ENCODE measurements around the gene THRSP. TPM values are rescaled to one million over a fixed set of nuclear protein-coding genes. Genes with fewer than 3 reads are reported as not detected.

Gene THRSP
- total and polyA plus RNA-seq, 9 donors: 0.18 to 1.1 (median 0.40) TPM; not detected in 6

- no peak for DNase-seq
- intact Hi-C loops (cut with DNase I): no loop called here
- Histone ChIP-seq H3K4me3 (no peak overlapping the region), H3K27ac (no peak overlapping the region), H3K4me1 (ENCODE audit: insufficient read depth) (no peaks in the 10 kb centered on the region), H3K9me3 (no peaks in the 10 kb centered on the region), H3K36me3 (no peaks in the 10 kb centered on the region), H3K27me3 (no peaks in the 10 kb centered on the region)
- 89 to 93% (median 92%) methylated on average over 6 of the region's 6 CpGs for WGBS, 3 donors
- TF ChIP-seq EP300 (IDR thresholded peaks at IDR 0.05) (no peak), CTCF (IDR thresholded peaks at IDR 0.05) (no peak), POLR2A (IDR thresholded peaks at IDR 0.05) (no peak)
Observed at GRCh38 chr11:78021611-78022010, 42.0 kb upstream of the THRSP start.

GRCh38 chr11:78022397-78023396 is 41.0 kb upstream of the THRSP start, which contains the start of gene KCTD14:
TSS of gene KCTD14 (minus strand) at chr11:78023276. CDS start at chr11:78023249, 27 bp downstream.
- WGBS, 3 donors: 7 to 11% (median 10%) methylated on average over 37 of the region's 37 CpGs
- no peak for TF ChIP-seq POLR2A (IDR thresholded peaks at IDR 0.05)
- no peak for TF ChIP-seq EP300 (IDR thresholded peaks at IDR 0.05)
- no peak for TF ChIP-seq CTCF (IDR thresholded peaks at IDR 0.05)
- H3K27ac ChIP-seq: peak within 1 kb of the TSS in 1 of 2 donors; percentile 12

GRCh38 chr11:78023426-78023825 is 40.2 kb upstream of the THRSP start:
- no peak for DNase-seq
- Histone ChIP-seq H3K36me3 (no peaks in the 10 kb centered on the region), H3K4me1 (ENCODE audit: insufficient read depth) (no peaks in the 10 kb centered on the region), H3K4me3 (peak overlapping the region; percentile 41), H3K27me3 (no peaks in the 10 kb centered on the region), H3K9me3 (no peaks in the 10 kb centered on the region), H3K27ac (no peak overlapping the region)
- TF ChIP-seq POLR2A (IDR thresholded peaks at IDR 0.05) (no peak), EP300 (IDR thresholded peaks at IDR 0.05) (no peak), CTCF (IDR thresholded peaks at IDR 0.05) (no peak)
- intact Hi-C loops (cut with DNase I): no loop called here
- WGBS, 3 donors: 72 to 77% (median 74%) methylated on average over 7 of the region's 7 CpGs

More at GRCh38 chr11:78022397-78023396, 41.0 kb upstream of the THRSP start, which contains the start of gene KCTD14:
- Histone ChIP-seq H3K27me3 (no peaks in the 10 kb centered on the region), H3K4me1 (ENCODE audit: insufficient read depth) (no peaks in the 10 kb centered on the region), H3K4me3 (peak within 1 kb of the TSS; percentile 41), H3K36me3 (no peaks in the 10 kb centered on the region), H3K9me3 (no peaks in the 10 kb centered on the region)
- peak in 3 of 5 donors; percentile 19 to 50 (median 29) for DNase-seq
- intact Hi-C loops (cut with DNase I): no loop called here

GRCh38 chr11:78025378-78025777 is 38.3 kb upstream of the THRSP start:
- Histone ChIP-seq H3K9me3 (no peaks in the 10 kb centered on the region), H3K27me3 (no peaks in the 10 kb centered on the region), H3K4me1 (ENCODE audit: insufficient read depth) (no peaks in the 10 kb centered on the region), H3K36me3 (no peaks in the 10 kb centered on the region), H3K4me3 (no peak overlapping the region), H3K27ac (no peak overlapping the region)
- DNase-seq: no peak
- intact Hi-C loops (cut with DNase I): no loop called here
- TF ChIP-seq EP300 (IDR thresholded peaks at IDR 0.05) (no peak), CTCF (IDR thresholded peaks at IDR 0.05) (no peak), POLR2A (IDR thresholded peaks at IDR 0.05) (no peak)
